ENCODE data around the gene ARCN1. TPM values are rescaled to one million over a fixed set of nuclear protein-coding genes. Genes with fewer than 3 reads are reported as not detected.
"Not testable (repeated sequence)": the region's sequence is repeated elsewhere in the genome, so short reads cannot be mapped to it uniquely, and the experiment has no call there.

The ARCN1 gene
- total RNA-seq, 1 donor from 2014 or later: 201 TPM

DNA sequence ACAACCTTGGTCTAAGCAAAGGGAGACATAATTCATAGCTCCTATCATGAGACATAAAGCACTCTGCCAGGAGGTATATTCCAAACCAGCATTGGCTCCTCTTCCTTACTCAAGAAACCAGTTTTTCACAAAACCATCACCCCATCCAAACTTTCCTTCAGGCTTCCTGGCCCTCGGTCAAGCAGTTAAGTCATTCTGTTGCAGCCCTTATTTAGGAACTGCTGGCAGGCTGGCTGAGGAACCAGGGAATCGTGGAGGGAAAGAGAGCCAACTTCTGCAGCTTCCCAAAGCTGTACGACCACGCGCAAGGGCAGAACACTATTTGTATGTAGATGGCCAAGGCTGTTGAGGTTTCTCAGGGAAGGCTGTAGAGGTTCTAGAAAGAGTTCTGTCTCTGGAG, 7.2 kb upstream of the ARCN1 start:
- Mint-ChIP-seq H3K27ac (ENCODE audit: unreplicated experiment) (peak overlapping the region; percentile 72), H3K36me3 (ENCODE audit: unreplicated experiment) (no peaks in the 10 kb centered on the region), H3K27me3 (ENCODE audit: unreplicated experiment) (no peaks in the 10 kb centered on the region), H3K4me3 (ENCODE audit: unreplicated experiment) (peak overlapping the region; percentile 62), H3K9me3 (ENCODE audit: unreplicated experiment) (no peaks in the 10 kb centered on the region), H3K4me1 (ENCODE audit: unreplicated experiment) (peaks cover 15% of the 10 kb centered on the region)
- DNase-seq (ENCODE audit: extremely low spot score, unreplicated experiment): no peak
- TF ChIP-seq, protein P1, sequence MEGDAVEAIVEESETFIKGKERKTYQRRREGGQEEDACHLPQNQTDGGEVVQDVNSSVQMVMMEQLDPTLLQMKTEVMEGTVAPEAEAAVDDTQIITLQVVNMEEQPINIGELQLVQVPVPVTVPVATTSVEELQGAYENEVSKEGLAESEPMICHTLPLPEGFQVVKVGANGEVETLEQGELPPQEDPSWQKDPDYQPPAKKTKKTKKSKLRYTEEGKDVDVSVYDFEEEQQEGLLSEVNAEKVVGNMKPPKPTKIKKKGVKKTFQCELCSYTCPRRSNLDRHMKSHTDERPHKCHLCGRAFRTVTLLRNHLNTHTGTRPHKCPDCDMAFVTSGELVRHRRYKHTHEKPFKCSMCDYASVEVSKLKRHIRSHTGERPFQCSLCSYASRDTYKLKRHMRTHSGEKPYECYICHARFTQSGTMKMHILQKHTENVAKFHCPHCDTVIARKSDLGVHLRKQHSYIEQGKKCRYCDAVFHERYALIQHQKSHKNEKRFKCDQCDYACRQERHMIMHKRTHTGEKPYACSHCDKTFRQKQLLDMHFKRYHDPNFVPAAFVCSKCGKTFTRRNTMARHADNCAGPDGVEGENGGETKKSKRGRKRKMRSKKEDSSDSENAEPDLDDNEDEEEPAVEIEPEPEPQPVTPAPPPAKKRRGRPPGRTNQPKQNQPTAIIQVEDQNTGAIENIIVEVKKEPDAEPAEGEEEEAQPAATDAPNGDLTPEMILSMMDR (IDR thresholded peaks at IDR 0.05): no peak

DNA sequence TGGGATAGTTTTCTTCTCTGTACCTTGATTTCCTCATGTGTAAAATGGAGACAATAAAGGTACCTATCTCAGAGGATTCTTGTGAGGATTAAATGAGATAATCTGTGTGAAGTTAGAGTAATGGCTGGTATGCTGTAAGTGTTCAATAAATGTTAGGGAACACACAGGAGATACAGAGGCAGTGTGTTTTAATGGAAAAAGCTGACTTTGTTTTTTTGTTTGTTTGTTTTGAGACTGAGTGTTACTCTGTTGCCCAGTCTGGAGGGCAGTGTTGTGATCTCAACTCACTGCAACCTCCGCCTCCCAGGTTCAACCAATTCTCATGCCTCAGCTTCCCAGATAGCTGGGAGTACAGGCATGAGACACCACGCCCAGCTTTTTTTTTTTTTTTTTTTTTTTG, 2.5 kb upstream of the ARCN1 start:
- Mint-ChIP-seq H3K9me3 (ENCODE audit: unreplicated experiment) (no peaks in the 10 kb centered on the region), H3K4me1 (ENCODE audit: unreplicated experiment) (peaks cover 34% of the 10 kb centered on the region), H3K27ac (ENCODE audit: unreplicated experiment) (no peak overlapping the region), H3K27me3 (ENCODE audit: unreplicated experiment) (no peaks in the 10 kb centered on the region), H3K4me3 (ENCODE audit: unreplicated experiment) (no peak overlapping the region), H3K36me3 (ENCODE audit: unreplicated experiment) (no peaks in the 10 kb centered on the region)
- no peak for DNase-seq (ENCODE audit: extremely low spot score, unreplicated experiment)
- TF ChIP-seq, protein P1 (IDR thresholded peaks at IDR 0.05): no peak

DNA sequence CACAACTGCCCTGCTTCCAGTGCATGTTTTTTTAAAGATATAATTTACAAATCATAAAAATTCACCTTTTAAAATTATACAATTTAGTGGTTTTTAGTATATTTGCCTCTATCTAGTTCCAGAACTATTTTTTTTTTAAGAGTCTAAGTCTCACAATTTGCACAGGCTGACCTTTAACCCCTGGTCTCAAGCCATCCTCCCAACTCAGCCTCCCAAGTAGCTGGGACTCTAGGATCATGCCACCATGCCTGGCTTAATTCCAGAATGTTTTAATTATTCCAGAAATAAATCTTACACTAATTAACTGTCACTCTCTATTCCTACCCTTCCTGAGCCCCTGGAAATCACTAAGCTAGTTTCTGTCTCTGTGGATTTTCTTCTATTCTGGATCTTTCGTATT, 1.4 kb upstream of the ARCN1 start:
- DNase-seq (ENCODE audit: extremely low spot score, unreplicated experiment): no peak
- H3K4me3 Mint-ChIP-seq (ENCODE audit: unreplicated experiment): no peak overlapping the region
- H3K4me1 Mint-ChIP-seq (ENCODE audit: unreplicated experiment): peaks cover 36% of the 10 kb centered on the region
- no peaks in the 10 kb centered on the region for H3K9me3 Mint-ChIP-seq (ENCODE audit: unreplicated experiment)
- TF ChIP-seq, protein P1 (IDR thresholded peaks at IDR 0.05): no peak
- H3K27me3 Mint-ChIP-seq (ENCODE audit: unreplicated experiment): no peaks in the 10 kb centered on the region
- no peaks in the 10 kb centered on the region for H3K36me3 Mint-ChIP-seq (ENCODE audit: unreplicated experiment)
- H3K27ac Mint-ChIP-seq (ENCODE audit: unreplicated experiment): peak overlapping the region; percentile 50

DNA sequence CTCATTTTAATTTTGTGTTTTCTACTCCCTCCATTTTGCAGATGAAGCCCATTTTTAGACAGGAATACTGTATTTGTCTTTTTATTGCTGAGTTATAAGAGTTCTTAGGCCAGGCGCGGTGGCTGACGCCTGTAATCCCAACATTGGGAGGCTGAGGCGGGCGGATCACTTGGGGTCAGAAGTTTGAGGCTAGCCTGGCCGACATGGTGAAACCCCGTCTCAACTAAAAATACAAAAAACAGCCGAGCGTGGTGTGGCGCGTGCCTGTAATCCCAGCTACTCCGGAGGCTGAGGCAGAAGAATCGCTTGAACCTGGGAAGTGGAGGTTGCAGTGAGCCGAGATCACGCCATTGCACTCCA, 528 bp upstream of the ARCN1 start:
- not testable (repeated sequence) for H3K9me3 Mint-ChIP-seq (ENCODE audit: unreplicated experiment); H3K36me3 Mint-ChIP-seq (ENCODE audit: unreplicated experiment); DNase-seq (ENCODE audit: extremely low spot score, unreplicated experiment); H3K27me3 Mint-ChIP-seq (ENCODE audit: unreplicated experiment)
- Mint-ChIP-seq H3K4me1 (ENCODE audit: unreplicated experiment) (peaks cover 43% of the 10 kb centered on the region), H3K27ac (ENCODE audit: unreplicated experiment) (peak overlapping the region; percentile 96), H3K4me3 (ENCODE audit: unreplicated experiment) (peak overlapping the region; percentile 91)

DNA sequence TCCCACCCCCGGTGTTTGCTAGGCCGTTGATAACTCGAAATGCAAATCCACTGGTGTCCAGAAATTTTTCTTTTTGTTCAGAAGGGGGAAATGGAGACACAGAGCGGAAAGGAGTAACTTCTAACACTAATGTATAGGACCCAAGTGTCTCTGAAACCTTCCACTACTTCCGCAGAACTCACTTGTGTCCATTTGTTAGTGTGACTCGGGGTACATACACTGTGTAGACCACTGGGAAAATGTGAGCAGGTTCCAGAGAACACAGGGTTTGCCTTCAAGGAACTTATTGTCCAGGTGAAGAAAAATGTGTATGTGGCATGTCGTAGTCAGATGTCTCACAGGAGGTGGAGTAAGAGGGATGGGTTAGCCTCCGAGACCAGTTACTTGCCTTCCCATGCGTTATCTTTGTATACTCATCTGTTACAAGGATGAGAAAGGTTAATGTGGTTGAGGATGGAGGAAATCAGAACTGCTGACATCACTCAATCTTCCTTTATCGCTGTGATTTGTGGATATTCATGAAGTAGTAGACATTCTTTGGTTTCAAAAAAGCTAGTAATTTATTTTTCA, 857 bp downstream of the ARCN1 start:
- TF ChIP-seq, protein P1 (IDR thresholded peaks at IDR 0.05): no peak
- no peaks in the 10 kb centered on the region for H3K27me3 Mint-ChIP-seq (ENCODE audit: unreplicated experiment)
- H3K36me3 Mint-ChIP-seq (ENCODE audit: unreplicated experiment): no peaks in the 10 kb centered on the region
- H3K4me3 Mint-ChIP-seq (ENCODE audit: unreplicated experiment): peak overlapping the region; percentile 91
- DNase-seq (ENCODE audit: extremely low spot score, unreplicated experiment): no peak
- peak overlapping the region; percentile 96 for H3K27ac Mint-ChIP-seq (ENCODE audit: unreplicated experiment)
- H3K4me1 Mint-ChIP-seq (ENCODE audit: unreplicated experiment): peaks cover 52% of the 10 kb centered on the region
- no peaks in the 10 kb centered on the region for H3K9me3 Mint-ChIP-seq (ENCODE audit: unreplicated experiment)

DNA sequence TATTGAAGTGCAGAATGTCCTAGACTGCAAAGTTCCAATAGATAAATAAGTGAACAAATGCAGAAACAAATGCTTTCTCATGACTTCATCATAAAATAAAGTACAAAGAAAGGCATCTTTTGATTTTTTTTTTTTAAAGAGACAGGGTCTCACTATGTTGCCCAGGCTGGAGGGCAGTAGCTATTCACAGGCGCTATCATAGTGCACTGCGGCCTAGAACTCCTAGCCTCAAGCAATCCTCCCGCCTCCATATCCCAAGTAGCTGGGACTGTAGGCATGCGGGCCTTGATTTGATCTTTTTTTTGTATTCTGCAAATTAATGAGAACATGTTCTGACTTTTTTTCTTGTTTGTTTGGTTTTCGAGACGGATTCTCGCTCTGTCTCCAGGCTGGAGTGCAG, 2.4 kb downstream of the ARCN1 start:
- no peak overlapping the region for H3K27ac Mint-ChIP-seq (ENCODE audit: unreplicated experiment)
- no peaks in the 10 kb centered on the region for H3K27me3 Mint-ChIP-seq (ENCODE audit: unreplicated experiment)
- H3K4me1 Mint-ChIP-seq (ENCODE audit: unreplicated experiment): peaks cover 60% of the 10 kb centered on the region
- H3K9me3 Mint-ChIP-seq (ENCODE audit: unreplicated experiment): no peaks in the 10 kb centered on the region
- H3K36me3 Mint-ChIP-seq (ENCODE audit: unreplicated experiment): peaks cover 4% of the 10 kb centered on the region
- peak overlapping the region; percentile 91 for H3K4me3 Mint-ChIP-seq (ENCODE audit: unreplicated experiment)
- no peak for DNase-seq (ENCODE audit: extremely low spot score, unreplicated experiment)
- TF ChIP-seq, protein P1 (IDR thresholded peaks at IDR 0.05): no peak

DNA sequence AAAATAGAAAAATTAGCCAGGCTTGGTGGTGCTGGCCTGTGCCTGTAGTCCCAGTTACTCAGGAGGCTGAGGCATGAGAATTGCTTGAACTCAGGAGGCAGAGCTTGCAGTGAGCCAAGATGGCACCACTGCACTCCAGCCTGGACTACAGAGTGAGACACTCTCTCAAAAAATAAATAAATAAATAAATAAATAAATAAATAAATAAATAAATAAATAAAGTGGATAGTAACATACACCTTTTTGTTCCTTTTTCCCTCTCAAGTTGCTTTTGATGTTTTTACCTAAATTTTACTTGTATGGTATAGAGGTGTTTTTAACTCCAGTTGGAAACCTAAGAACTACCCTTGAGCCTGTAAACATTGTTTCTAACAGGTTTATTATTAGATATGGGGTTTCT, 5.8 kb downstream of the ARCN1 start:
- DNase-seq (ENCODE audit: extremely low spot score, unreplicated experiment); H3K4me3 Mint-ChIP-seq (ENCODE audit: unreplicated experiment); H3K27me3 Mint-ChIP-seq (ENCODE audit: unreplicated experiment); H3K27ac Mint-ChIP-seq (ENCODE audit: unreplicated experiment); H3K36me3 Mint-ChIP-seq (ENCODE audit: unreplicated experiment); H3K9me3 Mint-ChIP-seq (ENCODE audit: unreplicated experiment): not testable (repeated sequence)
- H3K4me1 Mint-ChIP-seq (ENCODE audit: unreplicated experiment): peaks cover 52% of the 10 kb centered on the region
